ENCODE results near the gene CCNB1IP1.

GRCh38 chr14:20332788-20333493, at the start of gene CCNB1IP1:
- TF ChIP-seq TSHZ2 (CRISPR knock-in tag; IDR thresholded peaks at IDR 0.05) (no peak), ZFP3 (CRISPR knock-in tag; IDR thresholded peaks at IDR 0.05) (no peak), TOX (CRISPR knock-in tag; IDR thresholded peaks at IDR 0.05; ENCODE audit: borderline replicate concordance) (no peak)

All from SK-N-SH treated with all-trans-retinoic acid at 6 μM for 48 hours (cell line).